ENCODE data around the gene TLR7.

GRCh38 chrX:12874581-12874980 lies 7.7 kb downstream of the TLR7 start:
- no peak for TF ChIP-seq CTCF (IDR thresholded peaks at IDR 0.05 in 8 of 11, conservative IDR thresholded peaks at IDR 0.05 in 3 of 11)
- TF ChIP-seq POLR2AphosphoS5 (IDR thresholded peaks at IDR 0.05), result no peak
- TF ChIP-seq POLR2A (IDR thresholded peaks at IDR 0.05), result no peak
